Measurements from ENCODE around the gene LRRC25. TPM values are rescaled to one million over a fixed set of nuclear protein-coding genes. Genes with fewer than 3 reads are reported as not detected.

LRRC25 gene
- polyA plus RNA-seq, 1 donor (not counting 4 experiments of a cell fraction or from before 2014, with no cell fraction given) = not detected

DNA sequence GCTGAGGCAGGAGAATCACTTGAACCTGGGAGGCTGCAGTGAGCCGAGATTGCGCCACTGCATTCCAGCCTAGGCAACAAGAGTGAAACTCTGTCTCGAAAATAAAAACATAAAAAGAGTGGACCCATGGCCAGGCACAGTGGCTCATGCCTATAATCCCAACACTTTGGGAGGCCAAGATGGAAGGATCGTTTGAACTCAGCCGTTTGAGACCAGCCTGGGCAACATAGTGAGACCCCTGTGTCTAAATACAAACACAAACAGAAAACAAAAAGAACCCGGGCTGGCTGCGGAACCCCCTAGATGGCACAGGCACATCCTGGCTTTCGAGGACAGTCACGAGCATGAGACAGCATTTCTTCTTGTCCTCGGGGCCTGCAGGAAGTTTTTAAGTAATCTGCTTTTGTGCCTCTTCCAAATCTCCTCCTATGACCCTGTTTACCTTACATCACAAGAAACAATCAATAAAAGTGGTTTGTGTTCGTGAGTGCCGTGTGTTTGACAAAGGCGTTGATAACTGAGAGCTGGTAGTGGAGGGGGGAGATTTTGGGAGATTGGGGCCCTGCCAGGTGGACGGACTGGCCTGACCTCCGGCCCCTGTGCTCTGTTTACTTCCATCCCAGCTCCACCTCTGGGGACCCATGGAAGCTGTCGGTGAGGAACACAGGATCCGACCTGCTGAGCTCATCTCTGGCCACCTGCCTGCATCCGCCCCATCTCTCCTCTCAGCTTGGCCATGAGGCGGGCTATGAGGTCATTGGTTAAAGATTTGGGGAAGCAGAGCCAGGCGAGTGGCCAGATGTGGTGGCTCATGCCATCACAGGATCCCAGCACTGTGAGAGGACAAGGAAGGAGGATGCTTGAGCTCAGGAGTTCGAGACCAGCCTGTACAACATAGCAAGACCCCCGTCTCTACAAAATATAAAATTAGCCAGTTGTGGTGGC is 17.3 kb downstream of the LRRC25 start:
- Histone ChIP-seq H3K27me3 (ENCODE audit: control insufficient read depth, extremely low read depth, insufficient read depth, low read length) (no peaks in the 10 kb centered on the region), H3K9me3 (ENCODE audit: control insufficient read depth, low read depth, low read length) (no peaks in the 10 kb centered on the region), H3K4me2 (ENCODE audit: control insufficient read depth, extremely low read depth, insufficient read depth, low read depth, low read length) (peak overlapping the region; percentile 10), H4K20me1 (ENCODE audit: control insufficient read depth, extremely low read depth, insufficient read depth, low read length) (no peaks in the 10 kb centered on the region), H3K9ac (ENCODE audit: control insufficient read depth, extremely low read depth, insufficient read depth, low read length) (no peak overlapping the region), H2AFZ (ENCODE audit: control insufficient read depth, low read length) (peak overlapping the region; percentile 66), H3K27ac (ENCODE audit: control insufficient read depth, insufficient read depth, low read length) (peak overlapping the region; percentile 4), H3K36me3 (ENCODE audit: control insufficient read depth in 2 of 2, extremely low read depth in 1 of 2, insufficient read depth in 2 of 2, low read length in 2 of 2) (no peaks in the 10 kb centered on the region), H3K4me1 (ENCODE audit: control insufficient read depth, extremely low read depth, insufficient read depth, low read length) (peaks cover 8% of the 10 kb centered on the region), H3K4me3 (ENCODE audit: control insufficient read depth in 2 of 3, extremely low read depth in 1 of 3, insufficient read depth in 2 of 3, low read depth in 1 of 3, low read length in 3 of 3) (no peak overlapping the region), H3K9me1 (ENCODE audit: control insufficient read depth, extremely low read depth, insufficient read depth, low read length) (no peaks in the 10 kb centered on the region), H3K79me2 (ENCODE audit: control insufficient read depth, insufficient read depth, low read length) (no peaks in the 10 kb centered on the region)
- FAIRE-seq (no peak), DNase-seq (ENCODE audit: low read depth, low spot score) (no peak)
- TF ChIP-seq EZH2 (IDR thresholded peaks at IDR 0.05; ENCODE audit: low read length) = no peak
- TF ChIP-seq, protein P1, sequence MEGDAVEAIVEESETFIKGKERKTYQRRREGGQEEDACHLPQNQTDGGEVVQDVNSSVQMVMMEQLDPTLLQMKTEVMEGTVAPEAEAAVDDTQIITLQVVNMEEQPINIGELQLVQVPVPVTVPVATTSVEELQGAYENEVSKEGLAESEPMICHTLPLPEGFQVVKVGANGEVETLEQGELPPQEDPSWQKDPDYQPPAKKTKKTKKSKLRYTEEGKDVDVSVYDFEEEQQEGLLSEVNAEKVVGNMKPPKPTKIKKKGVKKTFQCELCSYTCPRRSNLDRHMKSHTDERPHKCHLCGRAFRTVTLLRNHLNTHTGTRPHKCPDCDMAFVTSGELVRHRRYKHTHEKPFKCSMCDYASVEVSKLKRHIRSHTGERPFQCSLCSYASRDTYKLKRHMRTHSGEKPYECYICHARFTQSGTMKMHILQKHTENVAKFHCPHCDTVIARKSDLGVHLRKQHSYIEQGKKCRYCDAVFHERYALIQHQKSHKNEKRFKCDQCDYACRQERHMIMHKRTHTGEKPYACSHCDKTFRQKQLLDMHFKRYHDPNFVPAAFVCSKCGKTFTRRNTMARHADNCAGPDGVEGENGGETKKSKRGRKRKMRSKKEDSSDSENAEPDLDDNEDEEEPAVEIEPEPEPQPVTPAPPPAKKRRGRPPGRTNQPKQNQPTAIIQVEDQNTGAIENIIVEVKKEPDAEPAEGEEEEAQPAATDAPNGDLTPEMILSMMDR (optimal IDR thresholded peaks at IDR 0.05 in 1 of 3, IDR thresholded peaks at IDR 0.05 in 1 of 3, conservative IDR thresholded peaks at IDR 0.05 in 1 of 3; ENCODE audit: extremely low read depth in 1 of 3, insufficient read depth in 2 of 3, low read length in 3 of 3) = no peak
- dilution Hi-C loops (cut with MboI; ENCODE audit: extremely low pct_ligation_motif_present, low sequenced_read_pairs) = no loop called here

DNA sequence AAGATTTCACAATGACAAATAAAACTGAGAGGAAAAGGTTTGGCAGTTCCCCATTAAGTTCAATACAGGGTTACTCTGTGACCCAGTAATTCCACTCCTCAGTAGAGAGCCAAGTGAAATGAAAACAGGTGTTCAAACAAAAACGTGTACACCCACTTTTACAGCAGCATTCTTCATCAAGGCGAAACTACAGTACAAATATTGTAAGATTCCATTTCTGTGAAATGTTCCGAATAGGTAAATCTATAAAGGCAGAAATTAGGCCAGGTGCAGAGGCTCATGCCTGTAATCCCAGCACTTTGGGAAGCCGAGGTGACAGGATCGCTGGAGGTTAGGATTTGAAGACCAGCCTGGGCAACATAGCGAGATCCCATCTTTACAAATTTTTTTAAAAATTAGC is 20.4 kb downstream of the LRRC25 start:
- Histone ChIP-seq H3K4me3 (ENCODE audit: control insufficient read depth in 2 of 3, extremely low read depth in 1 of 3, insufficient read depth in 2 of 3, low read depth in 1 of 3, low read length in 3 of 3) (no peak overlapping the region), H3K36me3 (ENCODE audit: control insufficient read depth in 2 of 2, extremely low read depth in 1 of 2, insufficient read depth in 2 of 2, low read length in 2 of 2) (no peaks in the 10 kb centered on the region), H3K4me1 (ENCODE audit: control insufficient read depth, extremely low read depth, insufficient read depth, low read length) (peaks cover 22% of the 10 kb centered on the region), H3K79me2 (ENCODE audit: control insufficient read depth, insufficient read depth, low read length) (no peaks in the 10 kb centered on the region), H2AFZ (ENCODE audit: control insufficient read depth, low read length) (no peak overlapping the region), H3K9ac (ENCODE audit: control insufficient read depth, extremely low read depth, insufficient read depth, low read length) (no peak overlapping the region), H3K27me3 (ENCODE audit: control insufficient read depth, extremely low read depth, insufficient read depth, low read length) (no peaks in the 10 kb centered on the region), H3K9me1 (ENCODE audit: control insufficient read depth, extremely low read depth, insufficient read depth, low read length) (no peaks in the 10 kb centered on the region), H3K4me2 (ENCODE audit: control insufficient read depth, extremely low read depth, insufficient read depth, low read depth, low read length) (no peak overlapping the region), H3K9me3 (ENCODE audit: control insufficient read depth, low read depth, low read length) (no peaks in the 10 kb centered on the region), H4K20me1 (ENCODE audit: control insufficient read depth, extremely low read depth, insufficient read depth, low read length) (no peaks in the 10 kb centered on the region), H3K27ac (ENCODE audit: control insufficient read depth, insufficient read depth, low read length) (no peak overlapping the region)
- DNase-seq (ENCODE audit: low read depth, low spot score) (no peak), FAIRE-seq (no peak)
- dilution Hi-C loops (cut with MboI; ENCODE audit: extremely low pct_ligation_motif_present, low sequenced_read_pairs) = no loop called here
- TF ChIP-seq EZH2 (IDR thresholded peaks at IDR 0.05; ENCODE audit: low read length) = no peak
- TF ChIP-seq, protein P1 (optimal IDR thresholded peaks at IDR 0.05 in 1 of 3, IDR thresholded peaks at IDR 0.05 in 1 of 3, conservative IDR thresholded peaks at IDR 0.05 in 1 of 3; ENCODE audit: extremely low read depth in 1 of 3, insufficient read depth in 2 of 3, low read length in 3 of 3) = no peak

Data from keratinocyte (primary cell).